H9 (cell line): ENCODE results near the gene TMEM176A. TPM values are rescaled to one million over a fixed set of nuclear protein-coding genes. Genes with fewer than 3 reads are reported as not detected.

Experiments used
- DNase-seq: peaks from one replicate; pipeline ENCODE4 v3.0.0-alpha.2; 2017
- H2AFZ ChIP-seq: one replicate; pipeline ENCODE4 v1.6.1; 2013; ENCODE audit warnings: mild to moderate bottlenecking, low read length, control low read depth, moderate library complexity
- H2AK5ac ChIP-seq: 2 replicates; pipeline ENCODE4 v1.6.1; 2013; ENCODE audit warnings: low read length, control low read depth, mixed read lengths; ENCODE audit not compliant: insufficient read length
- H2BK120ac ChIP-seq: one replicate; pipeline ENCODE4 v1.6.1; 2013; ENCODE audit warnings: low read depth, mild to moderate bottlenecking, low read length, control low read depth, inconsistent platforms; ENCODE audit not compliant: poor library complexity, severe bottlenecking
- H2BK12ac ChIP-seq: 2 replicates; pipeline ENCODE4 v1.6.1; 2013; ENCODE audit warnings: low read length, control low read depth, mixed read lengths, low read depth; ENCODE audit not compliant: insufficient read length
- H2BK15ac ChIP-seq: 2 replicates; pipeline ENCODE4 v1.6.1; 2013; ENCODE audit warnings: low read depth, low read length, control low read depth
- H2BK20ac ChIP-seq: one replicate; pipeline ENCODE4 v1.6.1; 2013; ENCODE audit warnings: low read depth, mild to moderate bottlenecking, low read length, control low read depth, inconsistent platforms; ENCODE audit not compliant: poor library complexity, severe bottlenecking
- H2BK5ac ChIP-seq: 2 replicates; pipeline ENCODE4 v1.6.1; 2013; ENCODE audit warnings: low read length, control low read depth, mixed read lengths; ENCODE audit not compliant: insufficient read length
- H3K14ac ChIP-seq: 2 replicates; pipeline ENCODE4 v1.6.1; 2013; ENCODE audit warnings: low read length, control low read depth; ENCODE audit not compliant: insufficient read depth
- H3K18ac ChIP-seq: 2 replicates; pipeline ENCODE4 v1.6.1; 2013; ENCODE audit warnings: low read depth, mild to moderate bottlenecking, mixed read lengths, low read length, control low read depth; ENCODE audit not compliant: insufficient read length
- H3K23ac ChIP-seq: 2 replicates; pipeline ENCODE4 v1.6.1; 2013; ENCODE audit warnings: low read length, control low read depth, mixed read lengths, low read depth; ENCODE audit not compliant: insufficient read length
- H3K23me2 ChIP-seq: 2 replicates; pipeline ENCODE4 v1.6.1; 2013; ENCODE audit warnings: low read depth, mild to moderate bottlenecking, mixed read lengths, low read length, control low read depth; ENCODE audit not compliant: insufficient read length, poor library complexity, severe bottlenecking
- H3K27ac ChIP-seq: 2 replicates; pipeline ENCODE4 v1.5.1; 2013; ENCODE audit warnings: low read length, control low read depth, mixed read lengths, low read depth; ENCODE audit not compliant: insufficient read length
- H3K27me3 ChIP-seq: 2 replicates; pipeline ENCODE4 v1.6.1; 2013; ENCODE audit warnings: low read length, control low read depth, inconsistent platforms; ENCODE audit not compliant: insufficient read depth
- H3K4ac ChIP-seq: 2 replicates; pipeline ENCODE4 v1.6.1; 2013; ENCODE audit warnings: low read depth, mild to moderate bottlenecking, control low read depth, inconsistent platforms, low read length, moderate library complexity
- H3K4me1 ChIP-seq: 2 replicates; pipeline ENCODE4 v1.6.1; 2013; ENCODE audit warnings: low read length, control low read depth, inconsistent platforms; ENCODE audit not compliant: insufficient read depth
- H3K4me2 ChIP-seq: 2 replicates; pipeline ENCODE4 v1.6.1; 2013; ENCODE audit warnings: low read length, control low read depth, mixed read lengths; ENCODE audit not compliant: insufficient read length, insufficient read depth
- H3K56ac ChIP-seq: 2 replicates; pipeline ENCODE4 v1.6.1; 2013; ENCODE audit warnings: low read depth, mild to moderate bottlenecking, mixed read lengths, low read length, control low read depth; ENCODE audit not compliant: insufficient read length
- H3K79me1 ChIP-seq: 2 replicates; pipeline ENCODE4 v1.6.1; 2013; ENCODE audit warnings: low read depth, mild to moderate bottlenecking, moderate library complexity, low read length, control low read depth, inconsistent platforms; ENCODE audit not compliant: insufficient read depth, poor library complexity, severe bottlenecking
- H3K79me2 ChIP-seq: 2 replicates; pipeline ENCODE4 v1.6.1; 2013; ENCODE audit warnings: low read length, control low read depth, inconsistent platforms; ENCODE audit not compliant: insufficient read depth
- H3K9ac ChIP-seq: 2 replicates; pipeline ENCODE4 v1.6.1; 2013; ENCODE audit warnings: low read length, control low read depth, mixed read lengths; ENCODE audit not compliant: insufficient read length; ENCODE audit errors: extremely low read depth
- H3K9me3 ChIP-seq: one replicate; pipeline ENCODE4 v1.6.1; 2013; ENCODE audit warnings: low read depth, low read length, inconsistent platforms; ENCODE audit not compliant: control insufficient read depth
- H3T11ph ChIP-seq: one replicate; pipeline ENCODE4 v1.6.1; 2013; ENCODE audit warnings: mild to moderate bottlenecking, low read length, control low read depth, inconsistent platforms
- H4K20me1 ChIP-seq: one replicate; pipeline ENCODE4 v1.6.1; 2013; ENCODE audit not compliant: control insufficient read depth, insufficient read length, insufficient read depth
- H4K5ac ChIP-seq: 2 replicates; pipeline ENCODE4 v1.6.1; 2013; ENCODE audit warnings: low read depth, mild to moderate bottlenecking, mixed read lengths, low read length, control low read depth; ENCODE audit not compliant: insufficient read length
- H4K8ac ChIP-seq: replicated peaks from 2 replicates; pipeline ENCODE4 v1.6.1; 2013; ENCODE audit warnings: low read length, control low read depth, mixed read lengths, low read depth; ENCODE audit not compliant: insufficient read length
- H4K91ac ChIP-seq: 2 replicates; pipeline ENCODE4 v1.6.1; 2013; ENCODE audit warnings: low read depth, mild to moderate bottlenecking, moderate library complexity, mixed read lengths, low read length, control low read depth; ENCODE audit not compliant: insufficient read length
- H3K27ac Mint-ChIP-seq, 3 experiments: 2 replicates in 2 of 3; 3 replicates in 1 of 3; pipeline ENCODE4 v1.8.0; 2020 to 2021; ENCODE audit warnings: mixed read lengths in 3 of 3, mild to moderate bottlenecking in 1 of 3, moderate library complexity in 1 of 3
- H3K27me3 Mint-ChIP-seq: 2 replicates; pipeline ENCODE4 v1.8.0; 2021; ENCODE audit warnings: low read depth, mild to moderate bottlenecking, moderate library complexity, mixed read lengths
- H3K36me3 Mint-ChIP-seq, 3 experiments: 2 replicates in 2 of 3; 3 replicates in 1 of 3; pipeline ENCODE4 v1.8.0; 2020 to 2021; ENCODE audit warnings: low read depth in 3 of 3, mixed read lengths in 3 of 3; ENCODE audit not compliant: insufficient read depth in 1 of 3
- H3K4me1 Mint-ChIP-seq, 2 experiments: 2 replicates each; pipeline ENCODE4 v1.8.0; 2020; ENCODE audit warnings: mixed read lengths in 2 of 2
- H3K4me3 Mint-ChIP-seq, 2 experiments: 2 replicates in 1 of 2; 3 replicates in 1 of 2; pipeline ENCODE4 v1.8.0; 2020 to 2021; ENCODE audit warnings: mild to moderate bottlenecking in 2 of 2, mixed read lengths in 2 of 2, moderate library complexity in 1 of 2
- H3K9me3 Mint-ChIP-seq, 2 experiments: 2 replicates in 1 of 2; 3 replicates in 1 of 2; pipeline ENCODE4 v1.8.0; 2020; ENCODE audit warnings: mild to moderate bottlenecking in 2 of 2, mixed read lengths in 2 of 2, moderate library complexity in 1 of 2
- CTCF ChIP-seq: fragments of 200-600 bp; sonication (generic); conservative IDR thresholded peaks from 3 replicates; pipeline ENCODE4 v1.8.0; 2021; ENCODE audit warnings: antibody characterized with exemption, mild to moderate bottlenecking
- WGBS: extraction: QIAGEN DNeasy Blood & Tissue Kit; methylation state at CpG from one replicate; pipeline ENCODE4 v1.1.7; 2013; ENCODE audit warnings: missing lambda C conversion rate, low lambda C conversion rate, mixed read lengths; ENCODE audit not compliant: insufficient read length; ENCODE audit errors: extremely low coverage; 5-methylcytosine and 5-hydroxymethylcytosine counted together
- total RNA-seq: library from RNA; stranded (reverse); gene quantifications from 2 replicates; pipeline ENCODE4 v1.2.1, GENCODE V29; 2021

The TMEM176A gene
- total RNA-seq, 1 experiment from 2014 or later: not detected

DNA sequence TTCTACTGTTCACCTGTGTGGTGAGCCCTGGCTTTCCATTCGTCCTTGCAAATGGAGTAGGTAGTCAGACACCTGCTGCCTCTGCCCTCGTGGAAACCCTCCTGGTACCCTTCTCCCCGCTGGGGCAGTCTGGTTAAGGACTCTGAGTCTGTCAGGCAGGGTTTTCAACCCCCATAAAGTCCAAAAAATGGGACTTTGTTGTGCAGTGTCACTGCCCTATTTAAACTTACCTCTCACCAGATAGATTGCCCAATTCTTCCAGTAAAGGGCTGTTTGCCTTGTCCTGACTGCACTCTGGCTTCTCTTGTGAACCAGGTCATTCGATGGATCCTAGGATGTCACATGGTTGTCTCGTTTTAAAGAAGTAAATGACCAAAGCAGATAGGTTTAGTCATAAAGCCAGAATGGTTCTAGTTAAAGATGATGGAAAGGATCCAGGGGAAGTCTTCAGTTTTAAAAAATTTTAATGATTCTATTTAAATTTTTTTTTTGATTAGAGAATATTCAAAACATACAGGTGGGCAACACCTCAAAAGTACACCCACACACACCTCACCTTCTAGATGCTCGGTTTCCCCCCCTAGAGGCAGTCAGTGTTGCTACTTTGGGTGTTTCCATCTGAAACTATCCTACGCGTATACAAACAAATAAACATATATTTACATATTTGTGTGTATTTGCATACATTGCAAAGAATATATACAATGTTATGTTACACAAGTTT, 22.4 kb upstream of the TMEM176A start:
- H3K9me3 ChIP-seq: no peaks in the 10 kb centered on the region
- Mint-ChIP-seq H3K4me1 (no peaks in the 10 kb centered on the region), H3K4me3 (no peak overlapping the region), H3K36me3 (no peaks in the 10 kb centered on the region; a peak in 1 of 7 replicates), H3K27me3 (peaks cover 52% of the 10 kb centered on the region), H3K9me3 (peaks cover 5 to 12% of the 10 kb centered on the region in 2 experiments), H3K27ac (no peak overlapping the region)
- H2BK120ac ChIP-seq: no peak overlapping the region
- H2BK12ac ChIP-seq: no peak overlapping the region
- H2BK20ac ChIP-seq: no peak overlapping the region
- H2AFZ ChIP-seq: no peak overlapping the region
- WGBS: no CpG with 5 or more reads among the region's 8 CpGs
- no peak overlapping the region for H3K4me2 ChIP-seq
- TF ChIP-seq CTCF: no peak
- no peak overlapping the region for H3K18ac ChIP-seq
- no peaks in the 10 kb centered on the region for H3K27me3 ChIP-seq
- H2BK5ac ChIP-seq: no peak overlapping the region
- H3K4ac ChIP-seq: no peak overlapping the region
- no peaks in the 10 kb centered on the region for H3K79me2 ChIP-seq
- DNase-seq: no peak
- no peak overlapping the region for H2AK5ac ChIP-seq
- H4K8ac ChIP-seq: no peak overlapping the region
- H3T11ph ChIP-seq: no peak overlapping the region
- no peak overlapping the region for H3K27ac ChIP-seq
- H4K91ac ChIP-seq: no peak overlapping the region
- no peak overlapping the region for H3K9ac ChIP-seq
- H3K23ac ChIP-seq: no peak overlapping the region
- no peaks in the 10 kb centered on the region for H3K4me1 ChIP-seq
- no peaks in the 10 kb centered on the region for H4K20me1 ChIP-seq
- H2BK15ac ChIP-seq: no peak overlapping the region
- H3K23me2 ChIP-seq: no peaks in the 10 kb centered on the region
- H3K56ac ChIP-seq: no peak overlapping the region
- H3K79me1 ChIP-seq: no peaks in the 10 kb centered on the region
- no peak overlapping the region for H4K5ac ChIP-seq
- no peak overlapping the region for H3K14ac ChIP-seq
